ENCODE measurements around the gene GJD4.

GJD4 gene, protein sequence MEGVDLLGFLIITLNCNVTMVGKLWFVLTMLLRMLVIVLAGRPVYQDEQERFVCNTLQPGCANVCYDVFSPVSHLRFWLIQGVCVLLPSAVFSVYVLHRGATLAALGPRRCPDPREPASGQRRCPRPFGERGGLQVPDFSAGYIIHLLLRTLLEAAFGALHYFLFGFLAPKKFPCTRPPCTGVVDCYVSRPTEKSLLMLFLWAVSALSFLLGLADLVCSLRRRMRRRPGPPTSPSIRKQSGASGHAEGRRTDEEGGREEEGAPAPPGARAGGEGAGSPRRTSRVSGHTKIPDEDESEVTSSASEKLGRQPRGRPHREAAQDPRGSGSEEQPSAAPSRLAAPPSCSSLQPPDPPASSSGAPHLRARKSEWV

DNA sequence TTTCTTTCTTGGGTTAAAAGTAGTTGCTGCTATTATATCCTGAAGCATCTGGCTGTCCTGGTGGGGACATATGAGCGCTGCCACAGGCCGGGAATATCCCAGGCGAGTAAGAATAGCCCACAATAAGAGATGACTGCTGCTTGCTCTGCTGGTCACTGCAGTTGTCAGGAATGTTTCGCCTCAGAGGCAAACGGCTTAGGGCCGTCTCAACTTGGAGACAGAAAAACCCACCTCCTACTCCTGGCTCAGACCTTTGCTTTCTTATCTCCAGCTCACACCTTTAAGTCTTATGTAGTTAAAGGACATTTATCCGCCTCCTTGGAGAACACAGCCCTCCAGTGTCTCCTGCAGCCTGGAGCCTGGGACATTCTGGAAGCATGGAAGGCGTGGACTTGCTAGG is at the start of gene GJD4:
GJD4 (plus strand) TSS at position 151 of the 400 bp plus-strand sequence; CDS start at position 378, 227 bp downstream.
- FAIRE-seq, result no peak

DNA sequence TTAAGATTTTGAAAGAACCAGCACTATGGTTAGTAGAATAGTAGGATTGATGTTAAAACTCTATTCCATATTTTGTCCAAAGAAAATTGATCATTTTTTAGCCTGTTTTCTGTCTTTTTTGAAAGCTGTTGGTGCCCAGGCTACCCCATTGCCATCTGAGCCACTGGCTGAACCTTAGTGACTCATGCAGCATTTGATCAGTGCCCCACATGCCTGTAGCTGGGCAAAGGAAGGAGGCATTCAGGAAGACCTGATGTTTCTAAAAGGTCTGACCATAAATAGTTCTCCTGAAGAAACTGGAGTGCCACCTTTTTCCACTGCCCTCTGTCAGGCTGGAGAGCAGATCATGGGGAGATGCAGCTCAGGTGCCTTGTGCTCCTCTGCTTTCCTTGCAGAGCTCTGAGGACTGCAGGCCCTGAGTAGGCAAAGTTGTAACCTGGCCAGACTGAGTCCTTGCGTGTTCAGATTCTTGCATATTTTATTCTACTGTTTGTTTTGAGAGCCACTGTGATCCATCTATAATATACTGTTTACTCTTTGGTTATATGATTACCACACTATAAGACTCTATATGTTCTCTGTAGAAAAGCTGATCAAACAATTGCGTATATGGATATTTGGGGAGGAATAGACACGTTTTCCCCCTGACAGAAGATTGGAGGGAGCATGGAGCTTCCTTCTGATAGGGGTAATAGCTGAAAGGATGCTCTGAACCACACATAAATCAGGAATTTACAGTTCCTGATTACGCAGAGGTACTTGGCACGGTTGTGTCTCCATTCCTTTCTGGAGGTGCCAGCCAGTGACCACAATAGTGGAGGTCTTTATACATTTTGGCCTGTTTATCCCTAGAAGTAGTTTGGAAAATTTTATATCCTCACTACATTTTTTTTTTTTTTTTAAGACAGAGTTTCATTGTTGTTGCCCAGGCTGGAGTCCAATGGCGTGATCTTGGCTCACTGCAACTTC is 48.9 kb upstream of the GJD4 start:
- no peak for FAIRE-seq

DNA sequence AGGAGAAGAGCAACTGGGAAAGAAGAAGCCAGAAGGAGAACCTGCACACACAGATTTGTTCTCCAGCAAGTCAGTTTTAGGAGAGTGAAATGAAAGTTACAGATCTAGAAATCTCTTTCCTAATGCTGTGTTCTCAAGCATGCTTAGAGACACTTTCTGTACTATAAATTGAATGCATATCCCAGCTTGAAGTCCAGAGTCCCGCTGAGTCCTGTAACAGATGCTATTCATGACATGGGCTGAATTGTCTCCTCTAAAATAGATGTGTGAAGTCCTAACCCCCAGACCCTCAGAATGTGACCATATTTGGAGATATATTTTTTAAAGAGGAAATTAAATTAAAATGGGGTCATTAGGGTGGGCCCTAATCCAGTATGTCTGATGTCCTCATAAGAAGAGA is 46.9 kb upstream of the GJD4 start:
- FAIRE-seq, result no peak

DNA sequence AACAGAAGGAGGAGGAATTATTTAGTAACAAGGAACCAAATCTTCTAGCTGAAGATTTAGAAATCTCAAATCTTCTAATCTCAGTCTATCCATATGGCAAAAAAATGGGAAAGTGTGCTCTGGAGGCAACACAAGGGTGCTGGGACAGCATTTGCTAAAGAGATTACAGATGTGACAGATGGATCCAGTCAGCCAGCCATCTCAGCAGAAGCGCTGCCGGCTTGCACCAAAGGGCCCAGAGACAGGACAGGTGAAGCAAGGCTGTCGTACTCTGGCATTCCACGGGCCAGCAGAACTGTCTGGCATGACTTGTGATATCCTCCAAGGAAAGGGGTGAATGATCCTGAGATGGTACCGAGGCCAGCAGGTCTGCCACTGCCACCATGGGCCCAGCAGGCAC is 45.7 kb upstream of the GJD4 start:
- FAIRE-seq, result no peak

GRCh38 chr10:35561715-35562114 is 43.4 kb upstream of the GJD4 start:
- FAIRE-seq, result no peak

GRCh38 chr10:35562427-35562826 is 42.7 kb upstream of the GJD4 start:
- FAIRE-seq, result no peak

- peak; percentile 47 for FAIRE-seq
Observed at GRCh38 chr10:35563261-35563891, 41.8 kb upstream of the GJD4 start.

DNA sequence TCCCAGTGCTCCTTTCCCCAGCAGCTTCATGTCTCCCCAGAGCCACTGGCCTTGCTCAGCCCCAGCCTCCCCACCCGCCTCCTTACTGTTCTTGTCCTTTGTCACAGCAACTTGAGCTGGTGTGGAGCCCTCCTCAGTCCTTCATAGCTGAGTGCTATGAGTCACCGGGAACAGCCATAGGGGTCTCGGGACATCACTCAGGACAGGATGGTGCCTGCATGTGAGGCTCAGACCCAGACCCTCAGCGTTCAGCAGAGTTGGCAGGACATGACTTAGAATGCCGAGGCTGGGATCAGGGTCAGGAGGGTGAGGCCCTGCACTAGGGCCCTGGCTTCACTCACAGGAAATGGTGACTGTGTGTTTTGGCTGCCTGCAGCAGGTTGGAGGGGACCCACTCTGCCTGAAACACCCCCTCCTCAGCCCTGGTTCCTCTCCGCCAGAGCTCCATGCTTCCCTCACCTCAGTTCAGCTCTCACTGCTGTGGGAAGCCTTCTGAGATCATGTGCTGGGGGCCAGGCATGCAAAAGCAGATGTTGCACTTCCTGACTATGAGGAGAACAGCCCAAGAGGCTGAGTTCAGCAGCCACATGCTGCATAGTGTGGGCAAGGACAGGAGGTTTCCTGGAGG is 40.7 kb upstream of the GJD4 start:
- FAIRE-seq, result no peak

- FAIRE-seq, result no peak
Observed at GRCh38 chr10:35565602-35566081, 39.5 kb upstream of the GJD4 start.

DNA sequence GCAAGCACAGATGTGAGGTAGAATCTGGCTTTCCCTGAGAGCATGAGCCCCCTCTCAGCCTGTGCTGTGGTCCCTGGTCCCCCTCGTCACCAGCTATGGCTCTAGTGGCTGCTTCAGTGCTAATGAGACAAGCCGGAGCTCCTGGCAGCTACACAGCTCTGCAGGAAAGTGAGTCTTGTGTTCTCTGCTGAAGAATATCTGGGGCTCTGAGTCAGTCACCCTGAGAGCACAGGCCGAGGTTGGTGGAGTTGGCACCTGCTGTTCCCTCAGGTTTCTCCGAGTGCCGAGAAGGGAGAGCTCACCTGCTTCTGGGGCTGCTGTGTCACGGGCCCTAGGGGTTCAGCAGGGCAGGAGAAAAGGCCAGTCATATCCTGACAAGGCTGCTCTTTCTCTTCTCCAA is 37.2 kb upstream of the GJD4 start:
- no peak for FAIRE-seq

DNA sequence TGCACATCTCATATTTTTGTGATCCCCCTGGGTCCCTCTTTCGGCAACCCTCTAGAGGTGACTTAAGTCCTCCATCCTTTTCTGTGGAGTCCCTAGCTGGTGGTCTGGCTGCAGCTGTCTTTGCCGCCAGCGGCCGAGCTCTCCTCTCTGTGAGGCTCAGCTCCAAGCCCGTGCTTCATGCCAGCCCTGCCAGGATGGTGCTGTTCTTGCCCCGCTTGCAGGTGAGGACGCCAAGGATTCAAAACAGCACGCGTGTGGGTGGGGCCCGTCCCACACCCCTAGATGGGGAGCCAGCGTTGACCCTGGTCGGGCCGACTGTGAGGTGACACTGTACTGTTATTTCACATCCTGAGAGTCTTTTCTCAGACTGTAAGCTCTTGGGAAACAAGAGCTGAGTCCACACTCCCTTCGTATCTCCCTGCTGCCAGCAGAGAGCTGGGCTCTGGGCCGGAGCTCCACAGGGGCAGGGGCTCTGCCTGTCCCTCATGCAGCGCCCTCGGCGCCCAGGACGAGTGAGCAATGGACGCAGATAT is 36.6 kb upstream of the GJD4 start:
- FAIRE-seq, result no peak

DNA sequence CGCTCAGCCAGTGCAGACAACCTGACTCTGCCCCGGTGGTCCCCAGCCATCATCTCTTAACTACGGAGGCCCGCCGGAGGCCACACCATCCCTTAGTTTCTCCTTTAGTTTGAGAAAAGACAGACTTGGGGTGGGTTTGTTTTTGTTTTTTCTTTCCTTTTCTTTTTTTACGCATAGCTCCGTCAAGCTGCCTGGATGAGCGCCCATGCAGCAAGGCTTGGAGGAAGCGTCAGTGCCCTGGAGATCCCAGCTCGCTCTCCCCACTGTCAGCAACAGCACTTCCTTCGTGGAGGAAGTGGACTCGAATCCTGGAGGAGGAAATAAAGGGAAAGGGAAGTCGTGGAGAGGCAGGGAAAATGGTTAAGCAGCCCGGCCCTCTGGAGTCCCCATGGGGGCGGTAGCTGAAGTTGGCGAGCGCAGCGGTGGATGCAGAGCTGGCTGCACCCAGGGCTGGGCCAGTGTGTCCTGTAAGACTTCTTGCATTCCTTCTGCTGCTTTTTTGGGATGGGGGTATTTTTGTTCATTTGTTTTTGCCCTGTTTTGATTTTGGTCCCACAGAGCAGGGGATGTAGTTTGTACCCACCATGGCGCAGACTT is 35.9 kb upstream of the GJD4 start:
- no peak for FAIRE-seq

DNA sequence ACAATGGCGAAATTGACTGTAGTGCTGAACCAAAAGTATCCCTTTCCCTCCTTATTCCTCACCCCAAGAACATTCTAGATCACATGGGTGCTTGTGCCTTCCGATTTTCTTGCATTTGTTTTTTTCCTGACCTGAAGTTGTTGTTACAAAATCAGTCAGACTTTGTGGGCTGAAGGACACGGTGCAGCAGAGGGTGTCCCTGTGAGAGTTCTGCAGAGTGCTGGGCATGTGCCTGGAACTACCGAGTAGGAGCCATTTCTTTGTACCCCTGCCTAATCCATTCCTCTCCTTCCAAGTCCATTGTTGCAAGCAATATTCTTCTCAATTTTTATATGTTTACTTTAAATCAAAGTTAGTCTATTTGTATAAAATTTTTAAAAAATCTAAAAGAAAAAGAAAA is 35.3 kb upstream of the GJD4 start:
- FAIRE-seq, result no peak

DNA sequence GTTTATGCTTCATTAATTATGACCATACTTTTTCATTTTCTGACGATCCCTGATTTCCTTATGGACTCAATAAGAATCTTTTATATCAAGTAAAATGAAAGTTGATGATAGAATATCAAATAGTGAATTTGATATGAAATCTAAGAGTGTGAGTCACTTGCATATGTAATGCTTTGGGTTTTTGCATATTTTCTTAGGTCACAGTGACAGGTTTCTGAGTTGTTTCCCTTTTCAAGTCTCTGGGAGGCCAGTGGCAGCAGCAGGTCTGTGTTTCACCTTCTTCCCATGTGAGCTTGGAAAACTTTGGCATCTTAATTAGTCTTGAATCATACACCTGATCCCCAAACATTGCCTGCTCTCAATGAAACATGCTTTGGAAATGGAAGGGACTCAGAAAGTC is 34.7 kb upstream of the GJD4 start:
- FAIRE-seq, result no peak

GRCh38 chr10:35572583-35572982 is 32.6 kb upstream of the GJD4 start:
- no peak for FAIRE-seq

- FAIRE-seq, result no peak
Observed at GRCh38 chr10:35573796-35574195, 31.3 kb upstream of the GJD4 start.

GRCh38 chr10:35574924-35575352 is 30.2 kb upstream of the GJD4 start:
- no peak for FAIRE-seq

- FAIRE-seq, result no peak
Observed at GRCh38 chr10:35575640-35576039, 29.5 kb upstream of the GJD4 start.

- FAIRE-seq, result no peak
Observed at GRCh38 chr10:35576730-35577129, 28.4 kb upstream of the GJD4 start.

- FAIRE-seq, result peak; percentile 17
Observed at GRCh38 chr10:35577926-35578617, 27.1 kb upstream of the GJD4 start.

DNA sequence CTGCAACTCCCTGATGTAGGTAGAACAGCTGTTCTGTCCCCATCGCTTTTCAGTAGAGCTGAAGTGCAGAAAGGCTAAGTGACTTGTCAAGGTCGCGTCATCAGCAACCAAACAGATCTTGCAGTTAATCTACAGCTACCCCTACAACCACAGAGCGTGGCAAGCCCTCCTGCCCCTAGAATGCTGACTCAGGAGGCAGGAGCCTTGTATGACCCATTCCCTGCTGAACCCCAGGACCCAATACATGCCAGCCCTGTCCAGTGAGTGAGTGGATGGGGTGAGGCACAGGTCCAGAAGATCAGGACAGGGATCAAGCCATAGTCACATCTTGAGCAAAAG is 26.6 kb upstream of the GJD4 start:
- no peak for FAIRE-seq

- no peak for FAIRE-seq
Observed at GRCh38 chr10:35579116-35579515, 26.0 kb upstream of the GJD4 start.

All from islet of Langerhans (tissue), 1 donor.